Suprapubic skin (tissue), 4 donors: ENCODE measurements around the gene SCUBE1. TPM values are rescaled to one million over a fixed set of nuclear protein-coding genes. Genes with fewer than 3 reads are reported as not detected.

ENCODE experiments used
- DNase-seq, 2 donors: peaks; one replicate each; pipeline ENCODE4 v3.0.0-alpha.2; 2019; ENCODE audit warnings: low spot score in 2 of 2
- H3K27ac ChIP-seq: fragments of 200-600 bp; sonication (generic); one replicate; pipeline ENCODE4 v1.5.1; 2019
- H3K27me3 ChIP-seq: fragments of 200-600 bp; sonication (generic); one replicate; pipeline ENCODE4 v1.5.1; 2019
- H3K36me3 ChIP-seq: fragments of 200-600 bp; sonication (generic); one replicate; pipeline ENCODE4 v1.5.1; 2019
- H3K4me1 ChIP-seq: fragments of 200-600 bp; sonication (generic); one replicate; pipeline ENCODE4 v1.5.1; 2019
- H3K4me3 ChIP-seq: fragments of 200-600 bp; sonication (generic); one replicate; pipeline ENCODE4 v1.5.1; 2019; ENCODE audit warnings: mild to moderate bottlenecking
- H3K9me3 ChIP-seq: fragments of 200-600 bp; sonication (generic); one replicate; pipeline ENCODE4 v1.5.1; 2019
- CTCF ChIP-seq, 2 donors: fragments of 200-600 bp in 1 of 2; fragments of 450-650 bp in 1 of 2; sonication (generic) in 1 of 2; IDR thresholded peaks; one replicate each; pipeline ENCODE4 v1.5.1; 2016 to 2019; ENCODE audit warnings: antibody characterized with exemption in 2 of 2, mild to moderate bottlenecking in 1 of 2, moderate library complexity in 1 of 2
- EP300 ChIP-seq: sonication (generic); formaldehyde crosslinking; IDR thresholded peaks from one replicate; pipeline ENCODE4 v1.6.1; 2017; ENCODE audit warnings: antibody characterized with exemption
- POLR2A ChIP-seq, 2 donors: fragments of 450-650 bp; IDR thresholded peaks; one replicate each; pipeline ENCODE4 v1.6.1; 2017; ENCODE audit warnings: antibody characterized with exemption in 2 of 2, mild to moderate bottlenecking in 2 of 2, moderate library complexity in 2 of 2
- POLR2AphosphoS5 ChIP-seq, 3 donors: sonication (generic); formaldehyde crosslinking; IDR thresholded peaks; one replicate each; pipeline ENCODE4 v1.6.1; 2017; ENCODE audit warnings: antibody characterized with exemption in 3 of 3
- WGBS: methylation state at CpG from one replicate; pipeline ENCODE4 v1.1.5; 2018; 5-methylcytosine and 5-hydroxymethylcytosine counted together
- total RNA-seq, 4 donors: library from RNA; depleted of rRNA; stranded (reverse); fragments of >200 nt; gene quantifications; one replicate each; pipeline ENCODE4 v1.1.0, GENCODE V29; 2016

Gene SCUBE1
- total RNA-seq, 4 donors from 2014 or later, result 0.47 to 1.1 (median 0.78) TPM

DNA sequence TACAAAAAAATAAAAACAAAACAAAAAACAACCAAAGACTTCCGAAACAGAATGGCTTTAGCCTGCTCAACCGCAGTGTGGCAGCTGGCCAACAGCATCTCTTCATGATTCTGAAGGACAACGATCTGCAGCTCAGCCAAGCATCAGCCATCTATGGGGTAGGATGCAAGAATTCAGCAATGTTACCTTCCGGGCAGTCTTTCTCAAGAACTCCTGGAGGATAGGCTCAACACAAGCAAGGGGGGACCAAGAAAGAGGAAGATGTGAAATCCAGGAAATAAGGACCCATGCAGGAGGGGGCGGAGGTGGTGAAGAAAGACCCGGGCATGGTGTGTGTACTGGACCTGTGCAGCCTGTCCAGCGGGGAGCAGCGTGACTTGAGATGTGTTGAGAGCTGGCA, 195.4 kb downstream of the SCUBE1 start:
- DNase-seq, result no peak
- no peaks in the 10 kb centered on the region for H3K9me3 ChIP-seq
- peaks cover 44% of the 10 kb centered on the region for H3K4me1 ChIP-seq
- WGBS, result 65% methylated on average over 8 of the region's 8 CpGs
- no peaks in the 10 kb centered on the region for H3K36me3 ChIP-seq
- no peak overlapping the region for H3K4me3 ChIP-seq
- no peak overlapping the region for H3K27ac ChIP-seq
- H3K27me3 ChIP-seq, result no peaks in the 10 kb centered on the region
- TF ChIP-seq CTCF (IDR thresholded peaks at IDR 0.05) (no peak), POLR2A (IDR thresholded peaks at IDR 0.05) (no peak), POLR2AphosphoS5 (IDR thresholded peaks at IDR 0.05) (no peak), EP300 (no peak)

Other genes with a start within 250 kb of the SCUBE1 start
- 10 to 100 TPM in 1 of 4 donors, 1 to 10 TPM in 3; 6.1 to 11.3 (median 7.3) TPM for gene BIK, start 232.6 kb downstream of the SCUBE1 start, total RNA-seq
- gene MCAT, start 200.0 kb downstream of the SCUBE1 start, total RNA-seq, result 10 to 100 TPM; 21.1 to 38.0 (median 25.2) TPM
- 100 to 1,000 TPM; 346 to 897 (median 746) TPM for gene TSPO, start 191.8 kb downstream of the SCUBE1 start, total RNA-seq
- gene TTLL12, start 156.2 kb downstream of the SCUBE1 start, total RNA-seq, result 10 to 100 TPM; 43.6 to 93.9 (median 81.4) TPM
- gene MPPED1, start 68.6 kb upstream of the SCUBE1 start, total RNA-seq, result under 1 TPM in 3 of 4 donors, not detected in 1; 0.23 to 0.99 (median 0.80) TPM